Endodermal cell (in vitro differentiated cells): ENCODE data around the gene DCN. TPM values are rescaled to one million over a fixed set of nuclear protein-coding genes. Genes with fewer than 3 reads are reported as not detected.

ENCODE experiments used
- DNase-seq: peaks from one replicate; pipeline ENCODE4 v3.0.0-alpha.2; 2017
- H3K27ac ChIP-seq: 2 replicates; pipeline ENCODE4 v1.5.1; 2013; ENCODE audit warnings: mild to moderate bottlenecking, low read depth, low read length, moderate library complexity
- H3K27me3 ChIP-seq: 2 replicates; pipeline ENCODE4 v1.6.1; 2013; ENCODE audit warnings: mild to moderate bottlenecking, low read length, moderate library complexity; ENCODE audit not compliant: insufficient read depth, control insufficient read depth, poor library complexity, severe bottlenecking
- H3K36me3 ChIP-seq: 2 replicates; pipeline ENCODE4 v1.7.0; 2013; ENCODE audit warnings: mild to moderate bottlenecking, low read length, moderate library complexity; ENCODE audit not compliant: control insufficient read depth, insufficient read depth
- H3K4me1 ChIP-seq: one replicate; pipeline ENCODE4 v1.7.0; 2013; ENCODE audit warnings: low read length; ENCODE audit not compliant: control insufficient read depth, insufficient read depth
- H3K4me3 ChIP-seq: 2 replicates; pipeline ENCODE4 v1.5.1; 2013; ENCODE audit warnings: mild to moderate bottlenecking, low read length, moderate library complexity
- H3K9ac ChIP-seq: 2 replicates; pipeline ENCODE4 v1.6.1; 2013; ENCODE audit warnings: mild to moderate bottlenecking, low read length, moderate library complexity; ENCODE audit not compliant: poor library complexity, severe bottlenecking; ENCODE audit errors: extremely low read depth
- H3K9me3 ChIP-seq: 2 replicates; pipeline ENCODE4 v1.6.1; 2013; ENCODE audit warnings: mild to moderate bottlenecking, low read length, moderate library complexity; ENCODE audit not compliant: control insufficient read depth
- H3K27ac Mint-ChIP-seq: 2 replicates; pipeline ENCODE4 v1.8.0; 2020; ENCODE audit warnings: mixed read lengths
- H3K27me3 Mint-ChIP-seq: 2 replicates; pipeline ENCODE4 v1.8.0; 2021; ENCODE audit warnings: mild to moderate bottlenecking, mixed read lengths; ENCODE audit not compliant: insufficient read depth
- H3K36me3 Mint-ChIP-seq: 2 replicates; pipeline ENCODE4 v1.8.0; 2020; ENCODE audit warnings: low read depth, mixed read lengths
- H3K4me1 Mint-ChIP-seq: 2 replicates; pipeline ENCODE4 v1.8.0; 2020; ENCODE audit warnings: mixed read lengths
- H3K4me3 Mint-ChIP-seq: 2 replicates; pipeline ENCODE4 v1.8.0; 2020; ENCODE audit warnings: mild to moderate bottlenecking, moderate library complexity, mixed read lengths
- H3K9me3 Mint-ChIP-seq: 2 replicates; pipeline ENCODE4 v1.8.0; 2020; ENCODE audit warnings: mild to moderate bottlenecking, mixed read lengths
- WGBS, 2 experiments: methylation state at CpG; one replicate each; pipeline versions ENCODE4 v1.1.5 to v1.1.7; 2013; ENCODE audit warnings: missing lambda C conversion rate in 2 of 2, mixed read lengths in 1 of 2; ENCODE audit not compliant: insufficient coverage in 1 of 2, insufficient read length in 1 of 2; 5-methylcytosine and 5-hydroxymethylcytosine counted together
- total RNA-seq, 2 donors: library from RNA; stranded (reverse); fragmentation: NEBNext Ultra II Directional in 1 of 2; extraction: Animal tissue kit (Norgen Biotek cat#: 25700) in 1 of 2; gene quantifications; 2 replicates in 1 of 2; 3 replicates in 1 of 2; pipeline ENCODE4 v1.2.1, GENCODE V29; 2021
- TF ChIP-seq, protein P1 (sequence below): fragments of 200-600 bp; sonication (generic); conservative IDR thresholded peaks from 2 replicates; pipeline ENCODE4 v1.5.0; 2021; ENCODE audit warnings: antibody characterized with exemption, mild to moderate bottlenecking

Gene DCN
- total RNA-seq, 2 donors from 2014 or later, result not detected

DNA sequence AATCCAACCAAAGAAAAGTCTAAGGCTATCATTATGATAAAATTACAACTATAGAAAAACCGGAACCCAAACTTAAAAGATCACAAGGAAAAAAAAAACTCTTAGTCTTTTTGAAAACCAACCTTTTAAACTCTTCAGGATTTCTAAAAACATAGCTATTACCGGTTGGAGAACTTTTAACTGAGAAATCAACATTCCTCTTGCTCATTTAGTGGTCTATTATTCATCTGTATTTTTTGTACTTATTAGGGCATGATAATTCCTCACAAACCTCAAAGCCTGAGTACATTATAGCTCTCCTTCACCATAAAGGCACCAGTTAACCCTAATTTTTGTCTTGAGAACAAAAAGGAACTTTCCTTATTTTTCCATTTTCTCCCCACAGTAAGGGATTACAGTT, 81.7 kb downstream of the DCN start:
- H3K36me3 ChIP-seq, result no peaks in the 10 kb centered on the region
- 87 to 100% methylated on average over 1 to 2 of the region's 2 CpGs for WGBS, 2 experiments

DNA sequence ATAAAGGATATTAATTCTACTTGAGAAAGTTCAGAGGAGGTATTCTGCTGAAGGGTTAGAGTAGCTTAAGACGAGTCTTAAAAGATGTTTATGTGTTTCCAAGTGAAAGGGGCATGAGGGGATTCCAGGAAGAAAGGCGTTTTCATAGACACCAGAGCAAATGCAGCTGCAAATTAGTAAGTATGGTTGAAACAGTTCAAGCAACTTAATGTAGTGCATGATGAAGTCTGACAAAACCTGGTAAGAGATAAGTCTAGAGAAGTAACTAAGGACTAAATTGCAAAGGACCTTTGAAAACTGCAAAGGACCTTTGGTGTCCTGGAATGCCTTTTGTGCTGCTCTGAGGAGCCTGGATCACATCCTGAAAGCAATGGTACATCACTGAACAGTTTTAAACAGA, 82.8 kb downstream of the DCN start:
- TF ChIP-seq, protein P1, sequence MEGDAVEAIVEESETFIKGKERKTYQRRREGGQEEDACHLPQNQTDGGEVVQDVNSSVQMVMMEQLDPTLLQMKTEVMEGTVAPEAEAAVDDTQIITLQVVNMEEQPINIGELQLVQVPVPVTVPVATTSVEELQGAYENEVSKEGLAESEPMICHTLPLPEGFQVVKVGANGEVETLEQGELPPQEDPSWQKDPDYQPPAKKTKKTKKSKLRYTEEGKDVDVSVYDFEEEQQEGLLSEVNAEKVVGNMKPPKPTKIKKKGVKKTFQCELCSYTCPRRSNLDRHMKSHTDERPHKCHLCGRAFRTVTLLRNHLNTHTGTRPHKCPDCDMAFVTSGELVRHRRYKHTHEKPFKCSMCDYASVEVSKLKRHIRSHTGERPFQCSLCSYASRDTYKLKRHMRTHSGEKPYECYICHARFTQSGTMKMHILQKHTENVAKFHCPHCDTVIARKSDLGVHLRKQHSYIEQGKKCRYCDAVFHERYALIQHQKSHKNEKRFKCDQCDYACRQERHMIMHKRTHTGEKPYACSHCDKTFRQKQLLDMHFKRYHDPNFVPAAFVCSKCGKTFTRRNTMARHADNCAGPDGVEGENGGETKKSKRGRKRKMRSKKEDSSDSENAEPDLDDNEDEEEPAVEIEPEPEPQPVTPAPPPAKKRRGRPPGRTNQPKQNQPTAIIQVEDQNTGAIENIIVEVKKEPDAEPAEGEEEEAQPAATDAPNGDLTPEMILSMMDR, result no peak
- Histone ChIP-seq H3K9ac (no peak overlapping the region), H3K36me3 (no peaks in the 10 kb centered on the region), H3K27ac (no peak overlapping the region), H3K27me3 (no peaks in the 10 kb centered on the region), H3K4me1 (no peaks in the 10 kb centered on the region), H3K4me3 (no peak overlapping the region), H3K9me3 (peaks cover 5% of the 10 kb centered on the region)
- Mint-ChIP-seq H3K4me3 (no peak overlapping the region), H3K9me3 (peaks cover 5% of the 10 kb centered on the region), H3K27ac (no peak overlapping the region), H3K36me3 (no peaks in the 10 kb centered on the region), H3K27me3 (no peaks in the 10 kb centered on the region), H3K4me1 (no peaks in the 10 kb centered on the region)
- no peak for DNase-seq
- WGBS, 2 experiments, result 80 to 90% methylated on average over 2 of the region's 2 CpGs

More for the DNA sequence above, 81.7 kb downstream of the DCN start:
- H3K27me3 ChIP-seq, result no peaks in the 10 kb centered on the region
- Mint-ChIP-seq H3K4me1 (no peaks in the 10 kb centered on the region), H3K4me3 (no peak overlapping the region), H3K27me3 (no peaks in the 10 kb centered on the region), H3K27ac (no peak overlapping the region), H3K36me3 (no peaks in the 10 kb centered on the region), H3K9me3 (no peaks in the 10 kb centered on the region)
- H3K4me3 ChIP-seq, result no peak overlapping the region
- TF ChIP-seq, protein P1, result no peak
- no peaks in the 10 kb centered on the region for H3K9me3 ChIP-seq
- DNase-seq, result no peak
- no peak overlapping the region for H3K9ac ChIP-seq
- no peaks in the 10 kb centered on the region for H3K4me1 ChIP-seq
- no peak overlapping the region for H3K27ac ChIP-seq

DNA sequence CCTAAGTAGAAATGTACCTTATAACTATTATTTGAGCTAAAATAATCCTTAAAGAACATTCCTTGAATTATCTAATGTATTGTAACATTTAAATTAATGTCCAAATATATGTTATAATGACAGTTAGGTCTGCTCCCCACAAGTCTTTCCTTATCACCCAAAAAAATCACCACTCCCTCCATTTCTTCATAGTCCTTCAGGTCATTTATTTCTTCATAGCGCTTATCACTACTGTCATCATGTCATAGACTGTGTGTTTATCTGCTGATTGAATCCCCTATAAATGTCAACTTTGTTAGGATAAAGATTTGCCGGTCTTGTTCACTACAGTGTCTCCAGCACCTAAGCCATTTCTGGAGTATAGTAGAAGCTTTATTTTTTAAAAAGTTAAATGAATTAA, 83.3 kb downstream of the DCN start:
- H3K9me3 Mint-ChIP-seq, result peaks cover 5% of the 10 kb centered on the region
- no peaks in the 10 kb centered on the region for H3K4me1 Mint-ChIP-seq

More for the DNA sequence above, 83.3 kb downstream of the DCN start:
- TF ChIP-seq, protein P1, result no peak
- 40 to 50% methylated on average over 2 of the region's 2 CpGs for WGBS, 2 experiments
- H3K4me3 Mint-ChIP-seq, result no peak overlapping the region
- Histone ChIP-seq H3K4me1 (no peaks in the 10 kb centered on the region), H3K9ac (no peak overlapping the region), H3K27ac (no peak overlapping the region), H3K4me3 (no peak overlapping the region), H3K9me3 (peaks cover 5% of the 10 kb centered on the region), H3K27me3 (no peaks in the 10 kb centered on the region), H3K36me3 (no peaks in the 10 kb centered on the region)
- DNase-seq, result no peak
- no peaks in the 10 kb centered on the region for H3K36me3 Mint-ChIP-seq
- no peaks in the 10 kb centered on the region for H3K27me3 Mint-ChIP-seq
- H3K27ac Mint-ChIP-seq, result no peak overlapping the region
